ENCODE results near the gene AK1. TPM values are rescaled to one million over a fixed set of nuclear protein-coding genes. Genes with fewer than 3 reads are reported as not detected.
"Not testable (repeated sequence)": the region's sequence is repeated elsewhere in the genome, so short reads cannot be mapped to it uniquely, and the experiment has no call there.

AK1 gene
- total RNA-seq, 1 donor from 2014 or later, result 185 TPM

DNA sequence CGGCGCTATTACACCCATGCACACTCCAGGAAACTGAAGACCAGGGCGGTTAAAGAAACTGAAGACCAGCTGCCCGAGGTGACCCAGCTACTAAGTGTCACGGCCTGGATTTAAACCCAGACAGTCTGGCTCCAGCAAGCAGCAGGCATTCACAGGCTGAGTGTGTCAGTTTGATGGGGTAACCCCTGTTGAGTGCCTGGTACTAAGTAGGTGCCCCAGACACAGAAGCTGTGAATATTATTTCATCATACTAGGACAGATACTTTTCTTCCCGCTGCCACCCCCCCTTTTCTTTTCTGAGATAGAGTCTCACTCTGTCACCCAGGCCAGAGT is 30.3 kb downstream of the AK1 start:
- H3K4me1 ChIP-seq, result peaks cover 67% of the 10 kb centered on the region
- peak overlapping the region; percentile 86 for H3K4me3 ChIP-seq
- peak overlapping the region; percentile 77 for H3K27ac ChIP-seq
- no peaks in the 10 kb centered on the region for H3K27me3 ChIP-seq (ENCODE audit: low read depth)
- no peak for DNase-seq
- TF ChIP-seq, protein P1, sequence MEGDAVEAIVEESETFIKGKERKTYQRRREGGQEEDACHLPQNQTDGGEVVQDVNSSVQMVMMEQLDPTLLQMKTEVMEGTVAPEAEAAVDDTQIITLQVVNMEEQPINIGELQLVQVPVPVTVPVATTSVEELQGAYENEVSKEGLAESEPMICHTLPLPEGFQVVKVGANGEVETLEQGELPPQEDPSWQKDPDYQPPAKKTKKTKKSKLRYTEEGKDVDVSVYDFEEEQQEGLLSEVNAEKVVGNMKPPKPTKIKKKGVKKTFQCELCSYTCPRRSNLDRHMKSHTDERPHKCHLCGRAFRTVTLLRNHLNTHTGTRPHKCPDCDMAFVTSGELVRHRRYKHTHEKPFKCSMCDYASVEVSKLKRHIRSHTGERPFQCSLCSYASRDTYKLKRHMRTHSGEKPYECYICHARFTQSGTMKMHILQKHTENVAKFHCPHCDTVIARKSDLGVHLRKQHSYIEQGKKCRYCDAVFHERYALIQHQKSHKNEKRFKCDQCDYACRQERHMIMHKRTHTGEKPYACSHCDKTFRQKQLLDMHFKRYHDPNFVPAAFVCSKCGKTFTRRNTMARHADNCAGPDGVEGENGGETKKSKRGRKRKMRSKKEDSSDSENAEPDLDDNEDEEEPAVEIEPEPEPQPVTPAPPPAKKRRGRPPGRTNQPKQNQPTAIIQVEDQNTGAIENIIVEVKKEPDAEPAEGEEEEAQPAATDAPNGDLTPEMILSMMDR (IDR thresholded peaks at IDR 0.05), result no peak
- intact Hi-C loops (cut with DNase I), result no loop called here
- peaks cover 31% of the 10 kb centered on the region for H3K36me3 ChIP-seq
- H3K9me3 ChIP-seq, result peaks cover 11% of the 10 kb centered on the region
- peak; percentile 40 to 56 for ATAC-seq

DNA sequence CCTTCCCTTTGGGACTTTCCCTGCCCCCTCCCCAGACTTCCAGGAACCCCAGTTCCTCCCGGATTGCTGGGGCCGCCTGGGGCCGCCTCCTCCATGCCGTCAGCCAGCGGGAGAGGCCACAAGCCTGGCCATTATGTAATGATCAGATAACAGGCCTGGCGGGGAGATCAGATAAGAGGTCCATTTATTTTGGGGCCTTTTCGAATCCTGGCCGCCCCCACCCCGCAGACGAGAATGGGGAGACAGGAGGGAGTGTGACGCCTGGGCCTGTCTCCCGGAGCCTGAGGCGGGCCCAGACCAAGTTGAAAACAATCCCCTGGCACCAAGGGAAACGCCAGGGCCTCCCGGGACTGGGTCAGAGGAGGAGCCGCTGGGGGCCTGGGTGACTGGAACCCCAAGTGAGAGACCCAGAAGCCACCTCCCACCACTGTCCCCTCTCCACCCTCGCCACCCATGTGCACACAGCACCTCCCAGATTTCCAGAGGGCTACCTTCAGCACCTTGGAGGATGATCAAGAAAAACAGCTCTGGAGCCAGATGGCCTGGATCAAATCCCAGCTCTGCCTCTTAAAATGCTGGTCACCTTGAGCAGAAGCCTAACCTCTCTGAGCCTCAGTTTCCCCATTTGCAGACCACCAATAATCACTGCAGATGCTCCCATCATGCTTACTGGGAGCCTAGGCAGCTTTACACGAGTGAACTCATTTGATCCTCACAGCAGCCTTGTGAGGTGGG is 30.9 kb downstream of the AK1 start:
- DNase-seq, result no peak
- intact Hi-C loops (cut with DNase I), result no loop called here
- peaks cover 37% of the 10 kb centered on the region for H3K36me3 ChIP-seq
- peaks cover 11% of the 10 kb centered on the region for H3K9me3 ChIP-seq
- H3K4me1 ChIP-seq, result peaks cover 64% of the 10 kb centered on the region
- H3K27me3 ChIP-seq (ENCODE audit: low read depth), result no peaks in the 10 kb centered on the region
- TF ChIP-seq, protein P1 (IDR thresholded peaks at IDR 0.05), result no peak
- H3K27ac ChIP-seq, result peak overlapping the region; percentile 77
- peak; percentile 54 to 76 for ATAC-seq
- H3K4me3 ChIP-seq, result peak overlapping the region; percentile 86

DNA sequence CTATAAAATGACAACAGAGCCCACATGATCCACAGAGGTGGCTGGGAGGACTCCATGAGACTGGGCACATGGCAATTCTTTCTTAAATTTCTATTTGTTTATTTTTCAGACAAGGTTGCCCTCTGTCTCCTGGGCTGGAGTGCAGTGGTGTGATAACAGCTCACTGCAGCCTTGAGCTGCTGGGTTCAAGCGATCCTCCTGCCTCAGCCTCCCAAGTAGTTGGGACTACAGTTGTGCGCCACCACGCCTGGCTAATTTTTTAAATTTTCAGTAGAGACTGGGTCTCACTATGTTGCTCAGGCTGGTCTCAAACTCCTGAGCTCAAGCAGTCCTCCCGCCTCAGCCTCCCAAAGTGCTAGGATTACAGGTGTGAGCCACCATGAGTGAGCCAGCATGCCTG is 31.9 kb downstream of the AK1 start:
- DNase-seq; intact Hi-C loops (cut with DNase I); H3K27me3 ChIP-seq (ENCODE audit: low read depth); ATAC-seq: not testable (repeated sequence)
- Histone ChIP-seq H3K4me3 (peak overlapping the region; percentile 86), H3K4me1 (peaks cover 66% of the 10 kb centered on the region), H3K9me3 (peaks cover 11% of the 10 kb centered on the region), H3K27ac (peak overlapping the region; percentile 77), H3K36me3 (peaks cover 39% of the 10 kb centered on the region)

DNA sequence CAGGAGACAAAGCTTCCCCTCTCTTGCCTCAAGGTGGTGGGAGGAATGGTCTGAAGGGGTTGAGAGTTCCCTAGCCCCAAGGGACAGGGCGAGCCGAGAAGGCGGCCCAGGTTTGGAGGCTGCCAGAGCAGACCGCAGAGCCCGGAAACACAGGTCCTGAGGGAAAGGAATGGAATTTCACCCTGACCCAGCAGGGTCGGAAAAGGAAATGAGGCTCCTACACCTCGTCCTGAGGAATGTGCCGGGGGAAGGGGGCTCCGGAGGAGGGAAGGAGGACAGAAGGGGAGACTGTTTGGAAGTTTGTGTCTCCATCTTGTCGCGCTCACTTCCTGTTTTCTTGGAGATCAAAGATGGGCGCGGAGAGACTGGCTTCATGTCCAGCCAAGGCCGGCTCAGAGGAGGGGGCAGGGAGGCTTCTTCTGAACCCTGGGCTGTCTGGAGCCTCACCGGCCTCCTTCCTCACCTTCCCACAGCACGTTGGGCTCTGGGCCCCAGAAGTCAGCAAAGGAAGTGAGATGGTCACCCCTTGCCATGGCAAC is 32.6 kb downstream of the AK1 start:
- peaks cover 39% of the 10 kb centered on the region for H3K36me3 ChIP-seq
- no peaks in the 10 kb centered on the region for H3K27me3 ChIP-seq (ENCODE audit: low read depth)
- H3K4me1 ChIP-seq, result peaks cover 70% of the 10 kb centered on the region
- H3K27ac ChIP-seq, result peak overlapping the region; percentile 77
- peak in 1 of 2 donors; percentile 22 for ATAC-seq
- intact Hi-C loops (cut with DNase I), result no loop called here
- no peak overlapping the region for H3K4me3 ChIP-seq
- peaks cover 11% of the 10 kb centered on the region for H3K9me3 ChIP-seq
- no peak for DNase-seq
- TF ChIP-seq, protein P1 (IDR thresholded peaks at IDR 0.05), result no peak

DNA sequence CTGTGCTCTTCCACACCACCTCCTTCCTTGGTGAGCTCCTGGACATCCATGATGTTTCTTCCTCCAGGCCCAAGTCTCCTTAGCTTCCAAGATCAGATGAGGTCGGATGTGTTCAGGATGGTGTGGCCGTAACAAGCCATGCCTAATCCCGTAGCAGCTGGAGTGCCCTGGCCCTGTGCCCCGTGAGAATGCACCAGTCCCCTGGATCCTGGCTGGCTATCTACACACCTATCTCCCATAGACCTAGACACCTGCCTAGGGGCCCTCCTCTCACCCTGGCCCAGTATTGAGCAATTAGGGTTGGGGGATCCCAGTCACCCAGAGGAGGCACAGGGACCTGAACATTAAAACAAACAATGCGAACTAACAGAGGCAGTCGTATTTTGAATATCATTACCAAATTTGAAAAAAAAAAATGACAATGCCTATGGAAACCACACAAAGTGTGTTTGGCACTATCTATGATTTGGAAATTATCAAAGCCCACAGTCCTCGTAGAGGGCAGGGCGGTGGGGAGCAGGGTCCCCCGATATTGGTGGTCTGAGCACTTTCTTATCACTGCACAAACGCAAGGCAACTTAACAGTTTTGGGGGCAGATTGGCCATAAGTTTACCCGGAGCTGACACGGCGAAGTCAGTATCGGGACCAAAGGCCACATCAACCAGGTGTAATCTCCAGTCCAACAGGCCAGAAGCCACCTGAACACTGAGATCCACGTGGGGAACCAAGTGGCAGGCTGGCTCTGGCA is 36.2 kb downstream of the AK1 start:
- Histone ChIP-seq H3K36me3 (peaks cover 50% of the 10 kb centered on the region), H3K4me1 (peaks cover 89% of the 10 kb centered on the region), H3K9me3 (no peaks in the 10 kb centered on the region), H3K27ac (peak overlapping the region; percentile 31), H3K4me3 (no peak overlapping the region), H3K27me3 (ENCODE audit: low read depth) (no peaks in the 10 kb centered on the region)
- TF ChIP-seq, protein P1 (IDR thresholded peaks at IDR 0.05), result no peak
- intact Hi-C loops (cut with DNase I), result no loop called here
- DNase-seq, result no peak
- no peak for ATAC-seq

Measured in lower lobe of right lung (tissue), 2 donors.